HG02973 (cell line): ENCODE measurements around the gene HS3ST5.
"Not testable (repeated sequence)": the region's sequence is repeated elsewhere in the genome, so short reads cannot be mapped to it uniquely, and the experiment has no call there.

Source experiments
- ATAC-seq: cut with Tn5 transposase; IDR thresholded peaks from one replicate; pipeline ENCODE4 v1.9.1; 2021; ENCODE audit warnings: moderate library complexity; ENCODE audit not compliant: unreplicated experiment

HS3ST5 gene

GRCh38 chr6:114339706-114340105 is 3.1 kb downstream of the HS3ST5 start:
- no peak for ATAC-seq

DNA sequence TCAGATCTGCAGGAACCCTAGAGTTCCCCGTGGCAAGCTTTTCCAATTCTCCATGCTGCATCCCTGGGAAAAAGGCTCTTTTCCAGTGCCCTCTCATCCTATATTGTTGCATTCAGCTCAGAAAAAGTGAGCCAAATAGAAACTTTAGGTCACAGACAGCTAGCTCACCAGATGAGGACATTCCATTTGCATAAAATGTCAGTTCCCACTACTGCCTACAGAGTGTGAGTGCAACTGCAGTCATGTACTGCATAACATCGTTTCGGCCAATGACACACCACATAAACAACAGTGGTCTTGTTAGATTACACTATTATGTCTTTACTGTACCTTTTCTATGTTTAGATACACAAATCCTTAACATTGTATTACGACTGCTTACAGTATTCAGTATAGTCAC is 8.6 kb downstream of the HS3ST5 start:
- ATAC-seq, result no peak

DNA sequence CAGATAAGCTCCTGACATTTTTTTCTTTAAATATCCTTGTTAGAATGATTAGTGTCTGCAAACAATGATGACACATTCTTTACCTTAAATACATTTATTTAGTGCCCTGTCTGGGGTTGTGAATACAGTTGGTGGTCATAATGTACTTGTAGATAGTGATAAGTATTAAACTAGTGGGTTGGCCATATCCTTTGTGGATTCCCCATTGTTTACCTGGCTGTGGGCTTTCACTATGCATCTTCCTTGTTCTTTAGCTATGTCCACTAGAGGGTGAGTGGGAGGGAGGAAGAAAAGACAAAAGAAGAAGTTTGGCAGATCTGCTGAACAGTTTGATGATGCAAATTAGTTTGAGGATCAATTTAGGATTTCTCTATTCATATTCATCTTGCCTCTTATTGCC is 15.7 kb downstream of the HS3ST5 start:
- ATAC-seq, result no peak

GRCh38 chr6:114323784-114324183 is 19.0 kb downstream of the HS3ST5 start:
- no peak for ATAC-seq

DNA sequence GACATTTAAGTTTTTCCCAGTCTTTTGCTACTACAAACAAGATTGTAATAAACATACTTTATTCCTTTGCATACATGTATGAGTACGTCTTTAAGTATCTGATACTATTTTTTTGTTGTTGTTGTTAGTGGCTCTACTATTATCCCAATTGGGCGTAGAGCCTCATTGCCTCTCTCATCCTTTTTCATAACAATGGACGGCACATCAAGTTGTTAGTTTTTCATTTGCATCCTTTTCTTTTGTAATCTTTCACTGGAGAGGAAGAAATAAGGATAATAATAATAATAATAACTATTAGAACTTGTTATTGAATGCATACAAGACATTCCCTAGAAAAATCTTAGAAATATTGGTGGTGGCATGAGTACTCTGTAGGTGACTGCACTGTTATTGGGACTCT is 23.1 kb downstream of the HS3ST5 start:
- ATAC-seq, result no peak

GRCh38 chr6:114315831-114316595 is 26.8 kb downstream of the HS3ST5 start:
- ATAC-seq, result no peak

GRCh38 chr6:114313816-114314215 is 29.0 kb downstream of the HS3ST5 start:
- not testable (repeated sequence) for ATAC-seq

- ATAC-seq, result no peak
Observed at GRCh38 chr6:114312931-114313330, 29.9 kb downstream of the HS3ST5 start.

- no peak for ATAC-seq
Observed at GRCh38 chr6:114310053-114310452, 32.8 kb downstream of the HS3ST5 start.

DNA sequence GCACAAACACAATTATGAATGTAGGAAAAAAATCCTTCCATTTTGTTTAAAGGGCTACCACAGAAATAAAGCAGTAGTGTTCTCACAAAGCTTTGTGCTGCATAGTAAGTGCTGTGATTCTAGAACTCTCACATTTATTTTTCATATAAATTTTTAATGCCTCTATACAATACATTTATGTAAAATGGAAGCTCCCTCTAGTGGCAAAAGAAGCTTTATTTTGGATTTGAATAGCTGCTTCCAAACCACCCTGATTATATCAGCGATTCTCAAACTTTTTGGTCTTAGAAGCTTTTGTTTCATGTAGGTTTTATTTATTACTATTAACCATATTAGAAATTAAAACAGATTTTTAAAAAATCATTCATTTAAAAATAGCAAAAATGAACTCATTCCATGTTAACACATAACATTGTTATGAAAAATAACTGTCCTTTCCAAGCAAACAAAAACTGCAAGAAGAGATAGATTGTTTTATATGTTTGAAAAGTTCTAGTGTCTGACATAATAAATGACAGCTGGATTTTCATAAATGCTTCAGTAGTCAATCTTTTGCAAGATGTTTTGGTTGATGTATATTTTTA is 38.4 kb downstream of the HS3ST5 start:
- no peak for ATAC-seq

DNA sequence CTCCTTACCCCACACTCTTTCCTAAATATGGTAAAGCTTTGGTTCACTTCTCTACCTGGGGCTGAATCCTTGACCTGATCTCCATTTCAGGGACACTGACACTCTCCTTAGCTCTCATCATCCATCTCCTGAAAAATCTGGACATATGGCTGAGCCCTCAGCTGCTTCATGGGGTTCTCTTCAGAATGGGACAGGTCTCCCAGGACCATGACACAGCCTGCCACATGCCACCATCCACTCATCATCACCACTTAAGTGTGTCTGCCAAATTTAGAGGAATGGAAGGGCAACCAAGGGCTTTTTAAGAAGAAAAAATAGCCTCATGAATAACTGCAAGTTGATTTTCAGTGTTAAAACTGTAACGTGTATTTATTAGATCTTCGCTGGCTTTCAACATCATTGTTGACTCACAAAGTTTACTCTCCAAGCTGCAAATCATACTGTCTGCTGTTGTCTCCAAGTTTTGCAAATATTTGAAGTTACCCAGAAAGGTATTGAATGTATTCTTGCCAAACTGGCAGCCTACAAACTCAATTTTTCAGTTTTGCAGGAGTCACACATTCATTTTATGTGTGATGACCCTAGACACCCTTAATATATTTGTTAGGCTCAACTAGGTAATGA is 41.1 kb downstream of the HS3ST5 start:
- no peak for ATAC-seq

DNA sequence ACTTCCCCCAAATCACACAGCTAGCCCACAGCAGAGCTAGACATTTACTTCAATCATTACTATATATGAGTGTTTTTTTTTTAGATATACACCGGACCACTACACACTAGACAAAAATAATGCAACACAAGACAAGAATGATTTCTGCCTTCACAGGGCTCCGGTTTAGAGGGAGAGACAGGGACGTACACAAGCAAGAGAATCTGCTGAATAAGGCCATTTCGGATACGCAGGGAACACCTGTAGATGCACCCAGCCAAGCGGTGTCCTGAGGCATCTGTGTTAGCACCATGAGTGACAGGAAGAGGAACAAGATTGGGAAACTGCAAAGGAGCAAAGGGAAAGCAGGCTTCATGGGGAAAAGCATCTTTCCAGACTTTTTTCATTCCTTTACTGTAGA is 45.7 kb downstream of the HS3ST5 start:
- no peak for ATAC-seq

DNA sequence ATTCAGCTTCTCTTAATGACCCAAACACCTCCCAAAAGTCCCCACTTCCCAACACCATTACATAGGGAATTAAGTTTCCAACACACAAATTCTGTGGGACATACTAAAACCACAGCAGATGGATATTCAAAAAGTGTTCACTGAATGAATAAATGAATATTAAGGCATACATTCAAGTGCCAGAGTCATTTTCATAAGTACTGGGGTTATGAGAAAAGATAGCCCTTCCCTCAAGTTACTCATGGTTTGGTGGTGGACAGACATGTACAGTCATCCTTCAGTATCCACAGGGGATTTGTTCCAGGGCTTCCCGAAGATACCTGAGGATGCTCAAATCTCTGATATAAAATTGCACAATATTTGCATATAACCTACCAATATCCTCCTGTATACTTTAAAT is 50.4 kb downstream of the HS3ST5 start:
- no peak for ATAC-seq

- no peak for ATAC-seq
Observed at GRCh38 chr6:114291428-114291827, 51.4 kb downstream of the HS3ST5 start.

- ATAC-seq, result no peak
Observed at GRCh38 chr6:114290864-114291263, 52.0 kb downstream of the HS3ST5 start.

DNA sequence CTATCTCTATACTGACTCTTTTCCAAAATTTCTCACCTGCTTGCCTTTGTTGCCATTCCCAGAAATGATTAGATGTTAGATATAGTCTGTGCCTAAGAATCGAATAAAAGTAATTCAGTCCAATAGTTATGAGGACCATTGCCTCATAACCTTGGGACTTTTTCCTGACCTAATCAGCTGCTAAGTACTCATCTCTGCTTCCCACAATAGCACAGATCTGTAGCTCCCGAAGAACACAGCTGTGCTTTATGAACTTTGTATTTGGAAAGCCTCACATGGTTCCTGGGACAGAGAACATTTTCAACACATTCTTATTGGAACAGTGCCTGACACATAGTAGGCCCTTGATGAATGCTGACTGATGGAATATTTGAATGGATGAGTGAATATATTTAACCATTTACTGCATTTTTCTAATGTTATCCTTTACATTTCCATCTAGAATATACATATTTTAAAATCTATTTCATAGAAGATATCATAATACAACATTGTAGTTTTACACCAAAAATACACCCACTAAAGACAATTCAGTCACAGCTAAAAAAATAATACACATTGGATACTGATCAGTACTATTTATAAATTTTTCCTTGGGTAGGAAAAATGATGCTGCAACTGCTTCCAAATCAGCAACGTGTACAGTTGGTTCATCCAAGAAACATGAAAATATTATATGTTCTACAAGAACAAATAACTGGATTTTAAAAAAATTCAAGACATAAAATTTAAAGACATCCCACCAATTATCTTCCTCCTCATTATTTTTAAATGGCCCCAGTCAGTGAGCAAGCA is 53.9 kb downstream of the HS3ST5 start:
- ATAC-seq, result no peak

- no peak for ATAC-seq
Observed at GRCh38 chr6:114287461-114287860, 55.4 kb downstream of the HS3ST5 start.

DNA sequence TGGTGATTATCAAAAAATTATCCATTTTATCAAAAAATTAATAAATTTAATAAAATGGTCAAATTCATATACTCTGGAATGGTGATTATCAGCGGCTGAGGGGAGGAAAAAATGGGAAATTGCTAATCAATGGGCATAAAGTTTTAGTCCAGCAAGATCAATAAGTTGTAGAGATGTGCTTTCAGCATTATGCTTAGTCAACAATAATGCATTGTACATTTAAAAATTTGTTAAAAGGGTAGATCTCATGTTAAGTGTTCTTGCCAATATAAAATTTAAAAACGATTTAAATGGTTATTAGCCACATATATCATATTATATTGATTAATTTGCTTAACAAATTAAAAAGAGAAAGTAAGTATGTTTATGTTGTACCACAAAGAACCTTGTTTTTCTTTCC is 56.6 kb downstream of the HS3ST5 start:
- no peak for ATAC-seq

GRCh38 chr6:114284281-114284680 is 58.5 kb downstream of the HS3ST5 start:
- ATAC-seq, result no peak

DNA sequence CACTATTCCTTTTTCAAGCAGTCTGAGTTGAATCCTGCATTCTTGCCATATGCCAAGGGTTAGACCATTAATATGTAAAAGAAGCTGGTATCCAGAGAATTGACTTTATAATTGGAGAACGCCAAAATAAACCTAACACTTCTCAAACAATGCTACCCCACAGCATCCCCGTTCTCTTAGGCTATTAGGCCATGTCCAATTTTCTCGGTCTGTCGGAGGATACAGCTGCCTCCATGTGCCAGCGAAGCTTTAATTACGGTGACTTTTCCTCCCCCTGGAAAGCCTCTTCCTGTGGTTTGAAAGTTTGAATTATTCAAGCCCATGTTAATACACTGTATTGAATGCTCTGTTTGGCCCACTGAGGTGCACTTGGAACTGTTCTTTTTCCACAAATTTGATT is 60.5 kb downstream of the HS3ST5 start:
- ATAC-seq, result no peak

- no peak for ATAC-seq
Observed at GRCh38 chr6:114281496-114281895, 61.3 kb downstream of the HS3ST5 start.
